ENCODE results near the gene USP22.
A peak's percentile ranks its signal among the peaks of the same experiment; 100 is the strongest.

USP22 gene

GRCh38 chr17:21020622-21021021 is 22.2 kb downstream of the USP22 start:
- no peak for DNase-seq (ENCODE audit: low spot score)

- peak; percentile 53 for DNase-seq (ENCODE audit: low spot score)
These were observed 22.7 kb downstream of the USP22 start for GRCh38 chr17:21019976-21020586.

GRCh38 chr17:21018894-21019293 is 23.9 kb downstream of the USP22 start:
- DNase-seq (ENCODE audit: low spot score), result no peak

GRCh38 chr17:21017861-21018260 is 24.9 kb downstream of the USP22 start:
- no peak for DNase-seq (ENCODE audit: low spot score)

GRCh38 chr17:21017256-21017655 is 25.6 kb downstream of the USP22 start:
- no peak for DNase-seq (ENCODE audit: low spot score)

GRCh38 chr17:21016826-21017225 is 26.0 kb downstream of the USP22 start:
- no peak for DNase-seq (ENCODE audit: low spot score)

GRCh38 chr17:21015564-21015963 is 27.2 kb downstream of the USP22 start:
- no peak for DNase-seq (ENCODE audit: low spot score)

GRCh38 chr17:21014498-21014897 is 28.3 kb downstream of the USP22 start:
- DNase-seq (ENCODE audit: low spot score), result no peak

GRCh38 chr17:21013983-21014382 is 28.8 kb downstream of the USP22 start:
- no peak for DNase-seq (ENCODE audit: low spot score)

GRCh38 chr17:21012736-21013135 is 30.1 kb downstream of the USP22 start:
- no peak for DNase-seq (ENCODE audit: low spot score)

GRCh38 chr17:21010705-21011596 is 31.9 kb downstream of the USP22 start:
- DNase-seq (ENCODE audit: low spot score), result no peak

- no peak for DNase-seq (ENCODE audit: low spot score)
These were observed 33.7 kb downstream of the USP22 start for GRCh38 chr17:21008992-21009671.

- no peak for DNase-seq (ENCODE audit: low spot score)
These were observed 34.5 kb downstream of the USP22 start for GRCh38 chr17:21008160-21008915.

GRCh38 chr17:21007646-21008045 is 35.2 kb downstream of the USP22 start:
- no peak for DNase-seq (ENCODE audit: low spot score)

- no peak for DNase-seq (ENCODE audit: low spot score)
These were observed 37.0 kb downstream of the USP22 start for GRCh38 chr17:21005803-21006202.

GRCh38 chr17:21005367-21005766 is 37.4 kb downstream of the USP22 start:
- no peak for DNase-seq (ENCODE audit: low spot score)

GRCh38 chr17:21004016-21004930 is 38.5 kb downstream of the USP22 start:
- no peak for DNase-seq (ENCODE audit: low spot score)

GRCh38 chr17:21003007-21003621 is 39.7 kb downstream of the USP22 start:
- no peak for DNase-seq (ENCODE audit: low spot score)

- no peak for DNase-seq (ENCODE audit: low spot score)
These were observed 40.4 kb downstream of the USP22 start for GRCh38 chr17:21002309-21003006.

GRCh38 chr17:21001813-21002221 is 41.0 kb downstream of the USP22 start:
- DNase-seq (ENCODE audit: low spot score), result no peak
